Natural killer cell (primary cell): Measurements from ENCODE around the gene CACUL1. TPM values are rescaled to one million over a fixed set of nuclear protein-coding genes. Genes with fewer than 3 reads are reported as not detected.

Source experiments
- ATAC-seq, 3 donors: fragments of 150-1000 bp in 2 of 3; fragments of 200-7000 bp in 1 of 3; cut with Tn5 transposase; 1 replicate in 1 of 3; 2 replicates in 2 of 3; pipeline ENCODE4 v1.10.0; 2021; ENCODE audit warnings: mild to moderate bottlenecking in 2 of 3, moderate library complexity in 2 of 3
- DNase-seq, 2 donors: peaks; one replicate each; pipeline versions ENCODE4 v3.0.0 to v3.0.0-alpha.2; 2013 to 2021; ENCODE audit warnings: mixed read lengths in 1 of 2
- H3K27ac ChIP-seq: one replicate; pipeline ENCODE4 v1.5.1; 2013; ENCODE audit warnings: mild to moderate bottlenecking, low read length
- H3K27me3 ChIP-seq: one replicate; pipeline ENCODE4 v1.6.1; 2013; ENCODE audit warnings: low read length; ENCODE audit not compliant: control insufficient read depth, insufficient read depth
- H3K36me3 ChIP-seq: one replicate; pipeline ENCODE4 v1.6.1; 2013; ENCODE audit warnings: low read length; ENCODE audit not compliant: control insufficient read depth, insufficient read depth
- H3K4me1 ChIP-seq: one replicate; pipeline ENCODE4 v1.6.1; 2013; ENCODE audit warnings: low read length; ENCODE audit not compliant: control insufficient read depth, insufficient read depth
- H3K4me3 ChIP-seq: one replicate; pipeline ENCODE4 v1.5.1; 2013; ENCODE audit warnings: low read length
- H3K9me3 ChIP-seq: one replicate; pipeline ENCODE4 v1.6.1; 2013; ENCODE audit warnings: low read length; ENCODE audit not compliant: control insufficient read depth, insufficient read depth
- H3K27ac Mint-ChIP-seq, 2 donors: one replicate each; pipeline ENCODE4 v1.8.0; 2022; ENCODE audit warnings: mild to moderate bottlenecking in 2 of 2, mixed read lengths in 2 of 2, moderate library complexity in 1 of 2
- H3K27me3 Mint-ChIP-seq, 2 donors: one replicate each; pipeline ENCODE4 v1.8.0; 2022; ENCODE audit warnings: low read depth in 2 of 2, mixed read lengths in 2 of 2
- H3K36me3 Mint-ChIP-seq: one replicate; pipeline ENCODE4 v1.8.0; 2022; ENCODE audit warnings: mixed read lengths
- H3K4me1 Mint-ChIP-seq, 2 donors: one replicate each; pipeline ENCODE4 v1.8.0; 2022; ENCODE audit warnings: mixed read lengths in 2 of 2
- H3K4me3 Mint-ChIP-seq: one replicate; pipeline ENCODE4 v1.8.0; 2022; ENCODE audit warnings: mild to moderate bottlenecking, moderate library complexity, mixed read lengths
- H3K9me3 Mint-ChIP-seq, 2 donors: one replicate each; pipeline ENCODE4 v1.8.0; 2022; ENCODE audit warnings: mixed read lengths in 2 of 2
- CTCF ChIP-seq: fragments of 200-600 bp; IDR thresholded peaks from one replicate; pipeline ENCODE4 v1.8.0; 2022; ENCODE audit warnings: antibody characterized with exemption
- WGBS: methylation state at CpG from one replicate; pipeline ENCODE4 v1.1.7; 2013; ENCODE audit warnings: missing lambda C conversion rate; ENCODE audit not compliant: insufficient coverage; 5-methylcytosine and 5-hydroxymethylcytosine counted together
- intact Hi-C: fragments of 100-400 bp; cut with micrococcal nuclease; formaldehyde crosslinking; loops from one replicate; pipeline ENCODE4 v1.14.2; 2022
- total RNA-seq, 4 donors: library from RNA; stranded (reverse); fragments of 120-200 nt in 1 of 4; gene quantifications; one replicate each; pipeline versions ENCODE4 v1.2.3 to v1.2.4, GENCODE V29; 2013 to 2022

Gene CACUL1
- total RNA-seq, 3 donors from 2014 or later (not counting 1 experiment from before 2014, with no cell fraction given): 45.4 to 65.9 (median 47.6) TPM

- no peaks in the 10 kb centered on the region for H3K27me3 Mint-ChIP-seq
Observed at GRCh38 chr10:118680197-118680596, 74.6 kb downstream of the CACUL1 start.

GRCh38 chr10:118674226-118674919, 80.4 kb downstream of the CACUL1 start:
- DNase-seq (no peak), ATAC-seq (no peak)
- Histone ChIP-seq H3K4me3 (no peak overlapping the region), H3K27me3 (no peaks in the 10 kb centered on the region), H3K9me3 (no peaks in the 10 kb centered on the region), H3K36me3 (peaks cover 4% of the 10 kb centered on the region), H3K27ac (no peak overlapping the region), H3K4me1 (peaks cover 2% of the 10 kb centered on the region)
- WGBS: 91% methylated on average over 11 of the region's 11 CpGs
- Mint-ChIP-seq H3K4me3 (no peak overlapping the region), H3K27me3 (no peaks in the 10 kb centered on the region), H3K27ac (no peak overlapping the region), H3K4me1 (peaks cover 0 to 7% of the 10 kb centered on the region in 2 donors), H3K36me3 (peaks cover 8% of the 10 kb centered on the region), H3K9me3 (no peaks in the 10 kb centered on the region)
- no peak for TF ChIP-seq CTCF
- intact Hi-C loops: no loop called here

More at GRCh38 chr10:118680197-118680596, 74.6 kb downstream of the CACUL1 start:
- Histone ChIP-seq H3K4me3 (no peak overlapping the region), H3K4me1 (no peaks in the 10 kb centered on the region), H3K27ac (no peak overlapping the region), H3K27me3 (no peaks in the 10 kb centered on the region), H3K9me3 (no peaks in the 10 kb centered on the region), H3K36me3 (peaks cover 23% of the 10 kb centered on the region)
- TF ChIP-seq CTCF: no peak
- DNase-seq (no peak), ATAC-seq (peak in 2 of 3 donors; percentile 7 to 40)
- no peaks in the 10 kb centered on the region for H3K9me3 Mint-ChIP-seq
- H3K27ac Mint-ChIP-seq: peak overlapping the region; percentile 53
- no CpG with 5 or more reads among the region's 1 CpG for WGBS
- H3K4me3 Mint-ChIP-seq: no peak overlapping the region
- peaks cover 19% of the 10 kb centered on the region for H3K36me3 Mint-ChIP-seq
- H3K4me1 Mint-ChIP-seq: peaks cover 14 to 21% of the 10 kb centered on the region in 2 donors
- intact Hi-C loops: no loop called here

- no peak overlapping the region for H3K4me3 Mint-ChIP-seq
- peaks cover 8% of the 10 kb centered on the region for H3K36me3 Mint-ChIP-seq
- no peak for ATAC-seq
Observed at GRCh38 chr10:118672766-118673715, 81.7 kb downstream of the CACUL1 start.

More at GRCh38 chr10:118672766-118673715, 81.7 kb downstream of the CACUL1 start:
- 87% methylated on average over 11 of the region's 11 CpGs for WGBS
- H3K27me3 ChIP-seq: no peaks in the 10 kb centered on the region
- Mint-ChIP-seq H3K27me3 (no peaks in the 10 kb centered on the region), H3K9me3 (no peaks in the 10 kb centered on the region), H3K27ac (no peak overlapping the region), H3K4me1 (peaks cover 7 to 13% of the 10 kb centered on the region in 2 donors)
- H3K9me3 ChIP-seq: no peaks in the 10 kb centered on the region
- H3K27ac ChIP-seq: no peak overlapping the region
- H3K4me1 ChIP-seq: peaks cover 13% of the 10 kb centered on the region
- no peak for TF ChIP-seq CTCF
- no peak for DNase-seq
- intact Hi-C loops: no loop called here
- no peak overlapping the region for H3K4me3 ChIP-seq
- H3K36me3 ChIP-seq: peaks cover 4% of the 10 kb centered on the region
